Measurements from ENCODE around the gene C16orf78.

DNA sequence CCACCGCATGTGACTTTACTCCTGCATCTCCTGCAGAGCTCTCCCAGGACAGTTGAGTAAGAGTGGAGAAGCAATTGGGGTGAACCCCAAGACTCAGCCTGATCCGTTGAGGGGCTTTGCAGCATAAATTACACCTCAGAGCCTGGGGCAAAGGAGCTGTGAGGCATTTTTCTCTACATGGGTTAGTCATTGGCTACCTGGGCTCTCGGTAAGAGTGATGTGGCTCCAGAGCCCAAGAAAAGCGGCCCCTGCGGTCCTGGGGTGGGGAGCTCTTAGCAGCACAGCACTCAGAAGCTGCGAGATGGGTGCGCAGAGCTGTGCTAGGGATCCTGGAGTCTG is 40.4 kb upstream of the C16orf78 start:
- TF ChIP-seq, protein P1, sequence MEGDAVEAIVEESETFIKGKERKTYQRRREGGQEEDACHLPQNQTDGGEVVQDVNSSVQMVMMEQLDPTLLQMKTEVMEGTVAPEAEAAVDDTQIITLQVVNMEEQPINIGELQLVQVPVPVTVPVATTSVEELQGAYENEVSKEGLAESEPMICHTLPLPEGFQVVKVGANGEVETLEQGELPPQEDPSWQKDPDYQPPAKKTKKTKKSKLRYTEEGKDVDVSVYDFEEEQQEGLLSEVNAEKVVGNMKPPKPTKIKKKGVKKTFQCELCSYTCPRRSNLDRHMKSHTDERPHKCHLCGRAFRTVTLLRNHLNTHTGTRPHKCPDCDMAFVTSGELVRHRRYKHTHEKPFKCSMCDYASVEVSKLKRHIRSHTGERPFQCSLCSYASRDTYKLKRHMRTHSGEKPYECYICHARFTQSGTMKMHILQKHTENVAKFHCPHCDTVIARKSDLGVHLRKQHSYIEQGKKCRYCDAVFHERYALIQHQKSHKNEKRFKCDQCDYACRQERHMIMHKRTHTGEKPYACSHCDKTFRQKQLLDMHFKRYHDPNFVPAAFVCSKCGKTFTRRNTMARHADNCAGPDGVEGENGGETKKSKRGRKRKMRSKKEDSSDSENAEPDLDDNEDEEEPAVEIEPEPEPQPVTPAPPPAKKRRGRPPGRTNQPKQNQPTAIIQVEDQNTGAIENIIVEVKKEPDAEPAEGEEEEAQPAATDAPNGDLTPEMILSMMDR (conservative IDR thresholded peaks at IDR 0.05 in 1 of 2, IDR thresholded peaks at IDR 0.05 in 1 of 2; ENCODE audit: extremely low read depth in 1 of 2, insufficient read depth in 1 of 2, low read depth in 1 of 2, low read length in 2 of 2) = no peak
- no peak for TF ChIP-seq EZH2 (IDR thresholded peaks at IDR 0.05; ENCODE audit: borderline replicate concordance, low read length)

All from mammary epithelial cell (primary cell).